OCI-M2 (cell line): ENCODE data around the gene ADRA2C.

Experiments used
- DNase-seq: peaks from one replicate; lab custom pipeline; 2025; ENCODE audit not compliant: unreplicated experiment; lab: John Stamatoyannopoulos, UW

Gene ADRA2C

DNA sequence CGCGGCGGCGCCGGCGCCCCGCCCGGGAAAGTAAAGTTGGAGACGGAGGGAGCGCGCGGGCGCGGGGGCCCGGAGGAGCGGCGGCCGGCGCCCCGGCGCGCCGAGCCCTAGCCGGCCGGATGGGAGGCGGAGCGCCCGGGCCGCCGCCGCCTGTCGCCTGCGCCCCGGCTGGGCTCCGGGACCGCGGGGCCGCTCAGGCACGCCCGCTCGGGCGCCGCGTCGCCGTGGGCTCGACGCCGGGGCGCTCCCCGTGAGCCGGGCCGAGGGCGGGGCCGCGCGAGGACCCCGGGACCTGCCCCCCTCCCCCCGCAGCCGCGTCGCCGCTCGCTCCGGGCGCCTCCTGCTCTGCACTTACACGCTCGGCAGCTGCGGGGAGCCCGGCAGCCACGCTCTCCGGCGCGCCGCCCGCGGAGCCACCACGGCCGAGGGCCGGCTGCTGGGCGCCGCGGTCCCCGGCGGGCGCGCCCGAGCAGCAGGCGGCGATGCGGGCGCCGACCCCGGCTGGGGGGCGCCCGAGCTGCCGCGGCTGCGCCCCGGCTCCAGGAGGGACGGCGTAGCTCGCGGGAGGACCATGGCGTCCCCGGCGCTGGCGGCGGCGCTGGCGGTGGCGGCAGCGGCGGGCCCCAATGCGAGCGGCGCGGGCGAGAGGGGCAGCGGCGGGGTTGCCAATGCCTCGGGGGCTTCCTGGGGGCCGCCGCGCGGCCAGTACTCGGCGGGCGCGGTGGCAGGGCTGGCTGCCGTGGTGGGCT, at the start of gene ADRA2C:
TSS of gene ADRA2C (plus strand) at position 350 of the 749 bp plus-strand sequence. CDS start at position 572, 222 bp downstream.
- no peak for DNase-seq

DNA sequence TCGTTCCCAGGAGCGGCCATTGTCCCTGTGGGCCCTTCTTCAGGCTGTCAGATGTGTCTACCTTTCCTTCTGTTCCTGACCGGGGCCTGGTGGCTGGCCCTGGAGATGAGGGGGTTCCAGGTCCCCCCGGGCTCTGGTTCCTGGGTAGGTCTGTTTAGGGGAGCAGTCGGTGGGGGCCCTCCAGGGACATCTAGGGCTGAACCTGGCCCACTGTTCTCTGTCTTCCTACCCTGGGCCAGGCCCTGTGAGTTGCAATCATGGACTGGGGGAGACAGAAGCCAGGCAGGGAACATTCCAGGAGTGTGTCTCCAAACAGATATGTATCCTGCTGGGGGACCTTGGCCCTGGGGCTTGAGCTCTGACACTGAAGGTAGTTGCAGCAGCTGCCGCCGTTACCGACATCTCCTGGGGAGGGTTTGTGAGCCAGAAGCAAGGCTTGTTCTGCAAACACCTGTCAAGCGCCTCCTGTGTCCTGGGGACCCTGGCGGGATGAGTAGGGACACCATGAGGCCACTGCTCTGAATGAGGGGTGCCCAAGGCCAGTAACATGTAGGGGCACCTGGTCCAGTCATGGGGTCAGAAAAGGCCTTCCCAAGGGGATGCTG, 49.5 kb upstream of the ADRA2C start:
- no peak for DNase-seq

GRCh38 chr4:3717241-3717640, 48.9 kb upstream of the ADRA2C start:
- DNase-seq, result no peak

DNA sequence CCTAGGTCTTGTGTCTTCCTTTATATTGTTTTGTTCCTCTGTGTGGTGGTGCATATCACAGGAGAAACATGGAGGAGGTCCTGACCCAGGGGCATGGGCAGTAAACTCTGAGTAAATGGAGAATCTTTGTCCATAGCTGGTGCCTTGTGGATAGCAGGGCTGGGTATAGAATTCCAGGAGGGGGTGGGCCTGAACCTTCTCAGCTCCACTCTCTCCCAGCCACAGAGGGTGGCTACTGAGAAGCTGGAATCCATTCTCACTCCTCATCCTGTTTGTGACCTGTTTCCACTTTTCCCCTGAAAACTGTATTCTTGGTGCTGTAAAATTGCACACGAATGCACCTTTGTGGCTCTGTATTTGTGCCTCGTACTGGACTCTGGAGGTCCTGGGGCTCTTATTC, 47.7 kb upstream of the ADRA2C start:
- no peak for DNase-seq

DNA sequence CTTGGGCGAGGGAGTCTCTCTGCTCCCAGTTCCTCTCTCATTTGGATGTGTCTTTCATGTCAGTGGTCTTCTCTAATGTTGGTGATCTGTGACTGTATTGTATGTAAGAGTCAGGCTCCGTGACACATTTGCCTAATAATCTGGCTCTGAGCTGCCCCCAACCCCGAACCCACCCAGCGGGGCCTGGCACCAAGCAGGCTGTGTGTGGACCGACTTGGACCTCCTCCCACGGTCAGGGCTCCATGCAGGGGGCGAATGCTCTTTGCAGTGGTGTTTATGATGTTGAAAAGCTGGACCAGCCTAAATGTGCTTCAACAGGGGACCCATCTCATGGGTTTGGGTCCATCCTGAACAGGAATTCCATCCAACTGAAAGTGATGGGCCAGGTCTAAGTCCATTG, 47.0 kb upstream of the ADRA2C start:
- DNase-seq, result no peak

DNA sequence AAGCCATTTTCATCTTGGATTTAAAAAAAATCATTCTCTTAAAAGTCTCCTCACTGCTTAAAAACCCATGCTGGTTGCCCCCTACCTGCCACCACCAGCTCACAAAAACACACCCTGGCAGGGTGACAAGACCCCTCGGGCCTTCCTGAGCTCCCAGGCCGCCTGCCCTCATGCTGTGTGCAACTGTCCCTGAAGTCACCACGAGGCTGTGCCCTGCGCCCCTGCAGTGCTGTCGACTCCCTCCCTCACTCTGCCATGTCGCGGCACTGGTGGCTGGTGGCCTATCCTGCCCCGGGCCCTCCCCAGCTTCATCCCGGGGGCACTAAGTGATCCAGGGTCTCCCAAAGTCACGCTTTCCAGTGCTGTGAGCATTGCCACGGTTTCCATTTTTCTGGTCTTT, 46.3 kb upstream of the ADRA2C start:
- no peak for DNase-seq

GRCh38 chr4:3720466-3720865, 45.7 kb upstream of the ADRA2C start:
- no peak for DNase-seq

DNA sequence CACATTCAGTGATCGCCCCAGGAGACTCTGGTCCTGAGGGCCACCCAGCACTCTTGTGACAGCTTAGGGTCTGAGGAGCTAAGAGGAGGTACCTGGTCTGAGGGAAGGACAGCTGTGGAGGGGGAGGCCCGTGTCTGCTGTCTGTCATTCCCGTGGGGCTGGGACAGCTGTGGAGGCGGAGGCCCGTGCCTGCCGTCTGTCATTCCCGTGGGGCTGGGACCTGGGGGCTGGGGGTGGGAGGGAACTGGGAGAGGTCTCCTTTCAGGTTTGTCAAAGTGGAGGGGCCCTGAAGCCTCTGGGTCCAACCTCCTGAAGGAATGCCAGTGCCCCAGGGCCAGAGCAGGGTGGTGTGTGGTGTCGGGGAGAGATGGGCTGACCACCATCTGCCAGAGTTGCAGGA, 45.0 kb upstream of the ADRA2C start:
- no peak for DNase-seq

DNA sequence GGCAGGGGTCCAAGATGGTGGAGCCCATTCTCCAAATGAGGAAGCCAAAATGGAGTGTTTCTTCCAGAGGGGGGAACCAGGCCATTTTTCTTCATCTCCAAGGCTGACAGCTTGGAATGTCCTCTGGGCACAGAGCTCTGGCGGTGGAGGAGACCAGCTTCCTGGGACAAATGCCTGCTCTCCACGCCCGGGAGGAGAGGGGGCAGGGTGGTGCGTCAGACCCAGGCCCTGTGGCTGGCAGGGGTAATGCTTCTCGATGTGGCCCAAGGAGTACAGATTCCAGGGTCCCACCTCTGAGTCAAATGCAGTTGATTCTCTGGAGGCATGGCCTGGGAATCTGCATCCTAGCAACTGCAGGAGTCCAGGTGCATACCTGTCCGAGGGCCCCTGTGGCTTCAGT, 44.6 kb upstream of the ADRA2C start:
- no peak for DNase-seq

DNA sequence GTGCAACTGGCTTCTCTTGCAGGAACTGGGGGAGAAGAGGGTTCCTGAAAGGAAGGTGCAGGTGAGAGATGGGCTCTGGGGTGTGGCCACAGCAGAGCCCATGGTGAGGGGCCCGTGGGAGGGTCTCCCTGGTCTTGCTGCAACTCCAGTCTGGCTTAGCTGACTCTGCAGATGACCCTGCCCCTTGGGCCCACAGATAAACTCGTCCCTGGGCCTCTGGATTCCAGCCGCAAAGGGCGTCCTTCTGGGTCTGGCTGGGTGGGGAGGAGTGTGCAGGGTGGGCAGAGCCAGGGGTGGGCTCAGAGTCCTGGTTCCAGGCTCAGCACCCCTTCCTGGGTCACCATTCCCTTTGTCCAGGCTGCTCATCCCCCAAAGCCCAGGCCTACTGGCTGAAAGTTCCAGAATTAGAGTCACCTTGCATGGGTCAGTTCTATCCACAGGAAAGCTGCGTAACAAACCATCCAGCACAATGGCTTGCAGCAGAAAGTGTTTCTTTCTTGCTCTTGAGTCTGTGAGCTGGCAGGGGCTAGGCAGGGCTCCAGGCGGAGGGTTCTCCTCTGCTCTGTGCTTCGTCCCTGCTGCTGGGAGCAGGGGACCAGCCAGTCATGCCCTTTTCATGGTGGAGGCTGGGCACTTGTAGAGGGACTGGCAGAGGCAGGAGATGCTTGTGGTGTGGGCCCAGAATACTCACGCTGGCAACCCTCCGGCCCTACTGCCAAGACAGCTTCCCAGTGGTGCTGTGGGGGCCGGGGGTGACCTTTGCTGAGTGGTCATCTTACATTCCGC, 43.5 kb upstream of the ADRA2C start:
- no peak for DNase-seq

GRCh38 chr4:3723232-3723642, 42.9 kb upstream of the ADRA2C start:
- DNase-seq, result no peak

DNA sequence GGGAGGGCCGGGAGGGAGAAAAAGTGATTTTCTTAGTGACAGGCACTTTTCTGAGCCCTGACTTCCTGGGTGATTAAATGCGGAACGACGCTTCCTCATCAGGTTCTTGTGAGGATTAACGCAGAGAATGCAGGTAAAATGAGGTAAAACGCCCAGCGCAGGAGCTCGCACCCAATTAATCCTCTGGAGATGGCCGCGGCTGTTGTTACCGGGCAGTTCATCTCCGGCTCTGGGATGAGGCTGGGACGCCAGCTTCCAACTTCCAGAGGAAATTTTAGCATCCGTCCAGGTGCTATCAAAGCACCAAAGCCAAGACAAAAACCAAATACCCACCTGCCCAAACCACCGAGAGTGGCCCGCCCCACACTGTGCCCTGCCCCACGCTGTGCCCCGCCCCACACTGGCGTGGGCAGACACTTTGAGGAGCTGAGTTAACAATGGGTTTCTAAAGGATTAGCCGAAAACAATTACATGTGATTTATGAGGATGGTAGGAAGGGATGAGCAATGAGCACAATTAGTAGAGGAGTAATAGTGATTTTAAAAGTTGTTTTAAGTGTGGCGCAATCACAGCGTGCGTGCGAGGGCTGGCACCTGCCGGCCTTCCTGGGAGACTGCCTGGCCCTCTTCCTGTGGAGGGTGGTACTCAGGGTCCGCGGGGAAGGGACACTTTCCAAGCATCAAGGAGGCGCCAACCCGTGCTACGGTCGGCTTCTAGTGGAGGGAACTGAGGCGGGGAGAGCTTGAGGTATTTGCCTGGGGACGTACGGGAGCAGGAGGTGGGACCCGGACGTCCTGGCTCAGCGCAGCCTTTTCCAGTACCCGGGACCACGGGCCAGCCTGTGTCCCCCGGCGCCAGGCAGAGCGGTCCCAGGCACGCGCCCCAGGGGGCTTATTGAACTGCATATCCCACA, 41.6 kb upstream of the ADRA2C start:
- DNase-seq, result no peak

DNA sequence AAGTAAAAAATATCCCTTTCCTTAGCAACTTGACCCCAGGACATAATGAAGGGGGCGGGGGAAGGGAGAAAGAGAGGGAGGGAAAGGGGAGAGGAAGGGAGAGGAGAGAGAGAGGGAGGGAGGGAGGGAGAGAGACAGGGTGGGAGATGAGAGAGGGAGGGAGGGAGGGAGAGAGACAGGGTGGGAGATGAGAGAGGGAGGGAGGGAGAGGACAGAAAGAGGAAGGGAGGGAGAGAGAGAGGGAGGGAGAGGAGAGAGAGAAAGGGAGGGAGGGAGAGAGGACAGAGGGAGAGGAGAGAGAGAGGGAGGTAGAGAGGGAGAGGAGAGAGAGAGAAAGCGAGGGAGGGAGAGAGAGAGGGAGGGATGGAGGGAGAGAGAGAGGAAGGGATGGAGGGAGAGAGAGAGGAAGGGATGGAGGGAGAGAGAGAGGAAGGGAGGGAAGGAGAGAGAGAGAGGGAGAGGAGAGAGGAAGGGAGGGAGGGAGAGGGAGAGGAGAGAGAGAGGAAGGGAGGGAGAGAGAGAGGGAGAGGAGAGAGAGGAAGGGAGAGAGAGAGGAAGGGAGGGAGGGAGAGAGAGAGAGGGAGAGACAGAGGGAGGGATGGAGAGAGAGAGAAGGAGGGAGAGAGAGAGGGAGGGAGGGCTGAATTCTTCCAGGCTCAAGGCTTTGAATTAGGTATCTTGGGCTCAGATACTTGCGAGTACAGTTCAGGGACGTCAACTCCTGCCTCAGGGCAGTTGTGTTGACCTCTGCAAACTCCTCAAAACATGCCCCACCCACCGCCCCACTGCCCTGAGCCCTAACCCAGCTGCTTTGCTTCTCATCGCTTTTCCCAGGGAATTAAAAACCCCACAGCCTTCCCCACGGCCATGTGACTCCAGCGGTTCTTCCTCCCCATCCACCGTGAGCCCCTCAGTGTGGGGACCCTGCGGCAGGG, 40.0 kb upstream of the ADRA2C start:
- no peak for DNase-seq

DNA sequence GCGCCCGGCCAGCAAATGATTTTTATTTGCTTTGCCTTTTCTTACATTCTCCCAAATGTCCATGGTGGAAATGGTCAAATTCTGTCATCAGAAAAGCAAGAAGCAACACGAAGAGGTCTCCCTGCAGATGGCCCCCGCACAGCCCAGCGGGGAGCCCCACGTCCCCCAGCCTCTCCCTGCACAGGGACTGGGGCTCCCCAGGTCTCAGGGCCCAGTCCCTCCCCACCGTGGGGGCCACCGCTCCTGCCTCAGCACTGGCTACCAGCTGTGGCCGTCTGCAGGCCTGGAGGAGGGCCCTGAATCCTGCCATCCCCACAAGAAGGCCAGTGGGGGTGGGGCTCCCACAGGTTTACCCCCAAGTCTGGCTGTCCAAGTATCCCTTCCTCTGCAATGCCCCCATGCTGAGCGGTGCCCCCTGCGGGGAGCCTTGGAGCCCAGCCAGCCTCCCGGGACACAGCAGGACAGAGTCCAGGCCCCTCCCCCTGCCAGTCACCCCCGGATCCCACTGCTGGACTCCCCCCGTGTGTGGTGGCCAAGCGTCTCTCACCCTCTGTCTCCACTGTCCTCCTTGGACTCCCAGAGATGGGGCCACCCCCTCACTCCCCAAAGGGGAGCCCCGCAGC, 38.2 kb upstream of the ADRA2C start:
- no peak for DNase-seq

- no peak for DNase-seq
Measured at GRCh38 chr4:3729188-3729881, 36.9 kb upstream of the ADRA2C start.

DNA sequence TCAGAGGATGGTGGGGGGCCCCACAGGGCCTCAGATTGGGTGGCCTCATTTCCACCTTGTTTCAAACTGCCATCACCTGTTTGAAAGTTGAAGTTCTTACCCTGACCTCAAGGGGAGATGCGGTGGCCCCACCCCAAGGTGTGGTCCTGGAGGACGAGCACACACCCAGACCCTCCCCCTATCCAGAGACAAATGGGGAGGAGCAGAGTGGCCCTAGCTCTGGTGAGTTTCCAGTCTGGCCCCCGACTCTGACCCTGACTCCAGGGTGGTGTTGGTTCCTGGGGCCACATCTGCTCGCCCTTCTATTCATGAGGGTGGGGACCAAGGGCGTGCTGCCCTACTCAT, 36.3 kb upstream of the ADRA2C start:
- no peak for DNase-seq

GRCh38 chr4:3730422-3731190, 35.6 kb upstream of the ADRA2C start:
- no peak for DNase-seq
